GM10248 (cell line): Measurements from ENCODE around the gene GCNT3.

ENCODE experiments used
- CTCF ChIA-PET: fragments of 300-600 bp; sonication (Branson Sonifier 250); formaldehyde crosslinking; extraction: SDS; loops from one replicate; lab custom pipeline; 2021; ENCODE audit warnings: antibody characterized with exemption; lab: Yijun Ruan, JAX
- POLR2A ChIA-PET: fragments of 350-650 bp; sonication (Branson Sonifier 250); formaldehyde crosslinking; extraction: SDS; loops from one replicate; lab custom pipeline; 2020; ENCODE audit warnings: antibody characterized with exemption; lab: Yijun Ruan, JAX
- DNase-seq: peaks from one replicate; pipeline ENCODE4 v3.0.0; 2012; ENCODE audit errors: extremely low spot score
- TF ChIP-seq, protein P1 (sequence below): IDR thresholded peaks from 2 replicates; pipeline ENCODE4 v1.5.1; 2012; ENCODE audit warnings: mild to moderate bottlenecking, low read depth; ENCODE audit errors: extremely low read depth, missing control alignments, control extremely low read depth

GCNT3 gene

GRCh38 chr15:59570315-59570714, 41.3 kb upstream of the GCNT3 start:
- TF ChIP-seq, protein P1, sequence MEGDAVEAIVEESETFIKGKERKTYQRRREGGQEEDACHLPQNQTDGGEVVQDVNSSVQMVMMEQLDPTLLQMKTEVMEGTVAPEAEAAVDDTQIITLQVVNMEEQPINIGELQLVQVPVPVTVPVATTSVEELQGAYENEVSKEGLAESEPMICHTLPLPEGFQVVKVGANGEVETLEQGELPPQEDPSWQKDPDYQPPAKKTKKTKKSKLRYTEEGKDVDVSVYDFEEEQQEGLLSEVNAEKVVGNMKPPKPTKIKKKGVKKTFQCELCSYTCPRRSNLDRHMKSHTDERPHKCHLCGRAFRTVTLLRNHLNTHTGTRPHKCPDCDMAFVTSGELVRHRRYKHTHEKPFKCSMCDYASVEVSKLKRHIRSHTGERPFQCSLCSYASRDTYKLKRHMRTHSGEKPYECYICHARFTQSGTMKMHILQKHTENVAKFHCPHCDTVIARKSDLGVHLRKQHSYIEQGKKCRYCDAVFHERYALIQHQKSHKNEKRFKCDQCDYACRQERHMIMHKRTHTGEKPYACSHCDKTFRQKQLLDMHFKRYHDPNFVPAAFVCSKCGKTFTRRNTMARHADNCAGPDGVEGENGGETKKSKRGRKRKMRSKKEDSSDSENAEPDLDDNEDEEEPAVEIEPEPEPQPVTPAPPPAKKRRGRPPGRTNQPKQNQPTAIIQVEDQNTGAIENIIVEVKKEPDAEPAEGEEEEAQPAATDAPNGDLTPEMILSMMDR: no peak
- ChIA-PET CTCF (interaction anchor here (1.1 to 1.7 kb wide), 2 partner anchors 9 to 11 kb away, joined by 4 read pairs; no protein-coding TSS in a partner anchor), POLR2A (interaction anchor here (0.7 kb wide), 1 partner anchor 11 kb away, joined by 3 read pairs; no protein-coding TSS in a partner anchor)
- no peak for DNase-seq

DNA sequence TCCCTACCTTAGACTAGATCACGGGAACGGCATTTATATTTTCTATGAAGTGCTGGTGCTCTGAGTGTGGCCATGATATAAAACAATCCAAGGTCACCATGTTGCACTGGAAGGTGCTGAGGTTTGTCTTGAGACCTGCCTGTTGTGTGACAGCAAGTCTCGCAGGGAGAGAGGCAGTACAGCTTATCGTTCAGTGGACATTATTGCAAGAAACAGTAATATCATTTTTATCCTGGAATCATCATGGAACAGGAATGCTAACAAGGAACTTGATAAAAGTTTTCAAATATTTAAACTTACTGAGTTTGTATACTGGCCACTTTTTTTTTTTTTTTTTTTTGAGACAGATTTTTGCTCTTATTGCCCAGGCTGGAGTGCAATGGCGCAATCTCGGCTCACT, 40.0 kb upstream of the GCNT3 start:
- POLR2A ChIA-PET: no interaction called here
- no peak for DNase-seq
- TF ChIP-seq, protein P1: no peak
- CTCF ChIA-PET: interaction anchor here (0.6 to 1.7 kb wide), 5 partner anchors 10 to 421 kb away, joined by 3 to 4 read pairs (median 4); no protein-coding TSS in a partner anchor

- POLR2A ChIA-PET: interaction anchor here (0.5 kb wide), 1 partner anchor 73 kb away, joined by 3 read pairs; no protein-coding TSS in a partner anchor
- no peak for DNase-seq
- CTCF ChIA-PET: interaction anchor here (1.8 kb wide), 1 partner anchor 10 kb away, joined by 7 read pairs; no protein-coding TSS in a partner anchor
- TF ChIP-seq, protein P1: no peak
Measured at GRCh38 chr15:59583088-59583487, 28.5 kb upstream of the GCNT3 start.

GRCh38 chr15:59587085-59587826, 24.3 kb upstream of the GCNT3 start:
- no peak for DNase-seq
- POLR2A ChIA-PET: no interaction called here
- CTCF ChIA-PET: interaction anchor here (1.3 to 2.1 kb wide), 4 partner anchors 12 to 55 kb away, joined by 3 to 5 read pairs (median 4); no protein-coding TSS in a partner anchor
- TF ChIP-seq, protein P1: no peak

GRCh38 chr15:59590027-59590426, 21.6 kb upstream of the GCNT3 start:
- DNase-seq: peak; percentile 54

GRCh38 chr15:59591356-59591755, 20.2 kb upstream of the GCNT3 start:
- TF ChIP-seq, protein P1: no peak
- ChIA-PET CTCF (interaction anchor here (1.0 to 1.5 kb wide), 3 partner anchors 10 to 21 kb away, joined by 3 to 5 read pairs (median 4); no protein-coding TSS in a partner anchor), POLR2A (no interaction called here)
- no peak for DNase-seq

More at GRCh38 chr15:59590027-59590426, 21.6 kb upstream of the GCNT3 start:
- TF ChIP-seq, protein P1: no peak
- ChIA-PET CTCF (interaction anchor here (1.0 to 1.7 kb wide), 3 partner anchors 9 to 22 kb away, joined by 4 to 5 read pairs (median 4); partner anchors contain the start of gene GCNT3), POLR2A (no interaction called here)
